GM23248 (cell line): ENCODE measurements around the gene ARHGAP35. TPM values are rescaled to one million over a fixed set of nuclear protein-coding genes. Genes with fewer than 3 reads are reported as not detected.

Source experiments
- DNase-seq: peaks from one replicate; pipeline ENCODE4 v3.0.0-alpha.2; 2015
- H2AFZ ChIP-seq: fragments of 200-600 bp; sonication (generic); 2 replicates; pipeline ENCODE4 v1.6.1; 2016; ENCODE audit warnings: antibody characterized with exemption
- H3F3A ChIP-seq: fragments of 200-600 bp; sonication (generic); 2 replicates; pipeline ENCODE4 v1.6.1; 2016; ENCODE audit warnings: mild to moderate bottlenecking, antibody characterized with exemption, mixed run types; ENCODE audit not compliant: insufficient read depth
- H3K27ac ChIP-seq: fragments of 200-600 bp; sonication (generic); 2 replicates; pipeline ENCODE4 v1.5.1; 2016; ENCODE audit warnings: mild to moderate bottlenecking
- H3K27me3 ChIP-seq: fragments of 200-600 bp; sonication (generic); replicated peaks from 2 replicates; pipeline ENCODE4 v1.6.1; 2016; ENCODE audit warnings: mild to moderate bottlenecking; ENCODE audit not compliant: insufficient read depth
- H3K36me3 ChIP-seq: fragments of 200-600 bp; sonication (generic); 2 replicates; pipeline ENCODE4 v1.6.1; 2016; ENCODE audit warnings: low read depth, mild to moderate bottlenecking
- H3K4me1 ChIP-seq: fragments of 200-600 bp; sonication (generic); 2 replicates; pipeline ENCODE4 v1.6.1; 2016; ENCODE audit warnings: mild to moderate bottlenecking; ENCODE audit not compliant: insufficient read depth
- H3K4me2 ChIP-seq: fragments of 200-600 bp; sonication (generic); one replicate; pipeline ENCODE4 v1.6.1; 2016; ENCODE audit warnings: mild to moderate bottlenecking; ENCODE audit not compliant: unreplicated experiment
- H3K4me3 ChIP-seq: fragments of 200-600 bp; sonication (generic); 2 replicates; pipeline ENCODE4 v1.5.1; 2016; ENCODE audit warnings: mild to moderate bottlenecking
- H3K79me2 ChIP-seq: fragments of 200-600 bp; sonication (generic); 2 replicates; pipeline ENCODE4 v1.6.1; 2016; ENCODE audit warnings: mild to moderate bottlenecking; ENCODE audit not compliant: insufficient read depth
- H3K9ac ChIP-seq: fragments of 200-600 bp; sonication (generic); 2 replicates; pipeline ENCODE4 v1.6.1; 2016; ENCODE audit warnings: mild to moderate bottlenecking
- H3K9me2 ChIP-seq: fragments of 200-600 bp; sonication (generic); 2 replicates; pipeline ENCODE4 v1.6.1; 2016; ENCODE audit warnings: mixed run types, mild to moderate bottlenecking, moderate library complexity; ENCODE audit not compliant: insufficient read depth
- H3K9me3 ChIP-seq: fragments of 200-600 bp; sonication (generic); one replicate; pipeline ENCODE4 v1.6.1; 2017; ENCODE audit warnings: low read depth
- H4K20me1 ChIP-seq: fragments of 200-600 bp; sonication (generic); 2 replicates; pipeline ENCODE4 v1.6.0; 2016; ENCODE audit not compliant: insufficient read depth
- EZH2 ChIP-seq: fragments of 200-600 bp; sonication (generic); IDR thresholded peaks from 2 replicates; pipeline ENCODE4 v1.6.1; 2018; ENCODE audit warnings: antibody characterized with exemption, mild to moderate bottlenecking; ENCODE audit not compliant: insufficient read depth, poor library complexity, severe bottlenecking
- EZH2phosphoT487 ChIP-seq: fragments of 200-600 bp; sonication (generic); IDR thresholded peaks from 2 replicates; pipeline ENCODE4 v1.6.1; 2018; ENCODE audit warnings: antibody characterized with exemption, moderate library complexity, mild to moderate bottlenecking, low read depth; ENCODE audit not compliant: insufficient read depth
- WGBS, 2 experiments: methylation state at CpG; one replicate each; pipeline ENCODE4 v1.1.6; 2015 to 2017; ENCODE audit warnings: low lambda C conversion rate in 2 of 2, low coverage in 1 of 2; ENCODE audit errors: missing lambda C conversion rate in 2 of 2; 5-methylcytosine and 5-hydroxymethylcytosine counted together
- in situ Hi-C: fragments of 300-500 bp; cut with MboI; formaldehyde crosslinking; loops from 2 replicates; pipeline ENCODE4 v1.15.0; 2020
- polyA plus RNA-seq: library from polyadenylated mRNA; unstranded; fragments of >200 nt; fragmentation: Nextera tagmentation; extraction: Ambion mirVana; gene quantifications from 2 replicates; pipeline ENCODE4 v1.2.1, GENCODE V29; 2016
- total RNA-seq: library from RNA; depleted of rRNA; stranded (reverse); fragments of >200 nt; shearing (Covaris generic); gene quantifications from 2 replicates; pipeline ENCODE4 v1.2.3, GENCODE V29; 2014

ARHGAP35 gene
- total and polyA plus RNA-seq, 2 experiments from 2014 or later, result 13.5 to 35.2 TPM

- Histone ChIP-seq H3K27me3 (no peaks in the 10 kb centered on the region), H3K9me3 (no peaks in the 10 kb centered on the region), H3K79me2 (peaks cover 98% of the 10 kb centered on the region), H3K9me2 (no peaks in the 10 kb centered on the region), H3F3A (peaks cover 56% of the 10 kb centered on the region), H3K4me3 (no peak overlapping the region), H3K27ac (peak overlapping the region; percentile 96), H2AFZ (no peak overlapping the region), H4K20me1 (no peaks in the 10 kb centered on the region), H3K4me1 (peaks cover 53% of the 10 kb centered on the region), H3K4me2 (peak overlapping the region; percentile 28), H3K36me3 (no peaks in the 10 kb centered on the region), H3K9ac (no peak overlapping the region)
- no peak for DNase-seq
- TF ChIP-seq EZH2phosphoT487 (no peak), EZH2 (no peak)
- in situ Hi-C loops, result no loop called here
- WGBS, 2 experiments, result 31 to 44% methylated on average over 3 of the region's 3 CpGs
These were observed 42.7 kb downstream of the ARHGAP35 start for GRCh38 chr19:46903458-46903857.

- Histone ChIP-seq H4K20me1 (no peaks in the 10 kb centered on the region), H3K79me2 (peaks cover 98% of the 10 kb centered on the region), H3K9me2 (no peaks in the 10 kb centered on the region), H3K4me2 (peak overlapping the region; percentile 66), H3K4me1 (peaks cover 47% of the 10 kb centered on the region), H3K27me3 (no peaks in the 10 kb centered on the region), H3K27ac (peak overlapping the region; percentile 96), H3K36me3 (no peaks in the 10 kb centered on the region), H3F3A (peaks cover 56% of the 10 kb centered on the region), H3K9ac (peak overlapping the region; percentile 73), H3K4me3 (peak overlapping the region; percentile 26), H3K9me3 (no peaks in the 10 kb centered on the region), H2AFZ (no peak overlapping the region)
- in situ Hi-C loops, result no loop called here
- DNase-seq, result peak; percentile 82
- no peak for TF ChIP-seq EZH2
- TF ChIP-seq EZH2phosphoT487, result no peak
- 48 to 49% methylated on average over 16 of the region's 16 CpGs for WGBS, 2 experiments
These were observed 43.6 kb downstream of the ARHGAP35 start for GRCh38 chr19:46904114-46905060.

- TF ChIP-seq EZH2 (no peak), EZH2phosphoT487 (no peak)
- no peaks in the 10 kb centered on the region for H4K20me1 ChIP-seq
- H3K4me1 ChIP-seq, result peaks cover 54% of the 10 kb centered on the region
These were observed 45.4 kb downstream of the ARHGAP35 start for GRCh38 chr19:46906221-46906620.

GRCh38 chr19:46907880-46908279 lies 47.1 kb downstream of the ARHGAP35 start:
- Histone ChIP-seq H4K20me1 (no peaks in the 10 kb centered on the region), H3K9me3 (no peaks in the 10 kb centered on the region), H3F3A (peaks cover 52% of the 10 kb centered on the region), H3K36me3 (no peaks in the 10 kb centered on the region), H3K9ac (no peak overlapping the region), H3K4me1 (peaks cover 50% of the 10 kb centered on the region), H3K27ac (no peak overlapping the region), H3K27me3 (no peaks in the 10 kb centered on the region), H3K9me2 (no peaks in the 10 kb centered on the region), H2AFZ (no peak overlapping the region), H3K4me3 (no peak overlapping the region), H3K79me2 (peaks cover 98% of the 10 kb centered on the region), H3K4me2 (no peak overlapping the region)
- in situ Hi-C loops, result no loop called here
- WGBS, 2 experiments, result 63 to 70% methylated on average over 4 of the region's 4 CpGs
- no peak for TF ChIP-seq EZH2
- no peak for TF ChIP-seq EZH2phosphoT487
- no peak for DNase-seq

More at GRCh38 chr19:46906221-46906620, 45.4 kb downstream of the ARHGAP35 start:
- WGBS, 2 experiments, result 95 to 98% methylated on average over 2 of the region's 2 CpGs
- no peak for DNase-seq
- Histone ChIP-seq H3K79me2 (peaks cover 98% of the 10 kb centered on the region), H3K9ac (no peak overlapping the region), H3K4me3 (no peak overlapping the region), H3F3A (peaks cover 60% of the 10 kb centered on the region), H3K9me2 (no peaks in the 10 kb centered on the region), H3K4me2 (no peak overlapping the region), H3K27me3 (no peaks in the 10 kb centered on the region), H3K27ac (peak overlapping the region; percentile 96; the same call in 1 of the 2 replicates), H2AFZ (no peak overlapping the region), H3K9me3 (no peaks in the 10 kb centered on the region), H3K36me3 (no peaks in the 10 kb centered on the region)
- in situ Hi-C loops, result no loop called here
